SJCRH30 (cell line): Measurements from ENCODE around the gene ATP6V1B1. TPM values are rescaled to one million over a fixed set of nuclear protein-coding genes. Genes with fewer than 3 reads are reported as not detected.

ENCODE experiments used
- total RNA-seq: library from RNA; depleted of rRNA; stranded (reverse); fragments of >200 nt; shearing (Covaris generic); gene quantifications from 2 replicates; pipeline ENCODE4 v1.2.3, GENCODE V29; 2014; rRNA removed

Gene ATP6V1B1
- total RNA-seq, 1 experiment from 2014 or later: 1.6 TPM

Other genes with a start within 250 kb of the ATP6V1B1 start
- 0.08 and 0.13 TPM in 2 replicates for gene ADD2, start 167.7 kb upstream of the ATP6V1B1 start, total RNA-seq
- not detected in 2 replicates for gene FIGLA, start 145.3 kb upstream of the ATP6V1B1 start, total RNA-seq
- not detected in 2 replicates for gene CLEC4F, start 115.3 kb upstream of the ATP6V1B1 start, total RNA-seq
- 0.08 TPM in 1 of 2 replicates, not detected in the other for gene CD207, start 100.1 kb upstream of the ATP6V1B1 start, total RNA-seq
- gene VAX2, start 35.3 kb upstream of the ATP6V1B1 start, total RNA-seq: 7.3 and 9.2 TPM in 2 replicates
- 0.36 TPM in 1 of 2 replicates, not detected in the other for gene ANKRD53, start 42.7 kb downstream of the ATP6V1B1 start, total RNA-seq
- gene TEX261, start 59.0 kb downstream of the ATP6V1B1 start, total RNA-seq: 85.3 and 90.9 TPM in 2 replicates
- gene NAGK, start 132.7 kb downstream of the ATP6V1B1 start, total RNA-seq: 46.8 and 49.3 TPM in 2 replicates
- 11.5 and 12.7 TPM in 2 replicates for gene MCEE, start 194.3 kb downstream of the ATP6V1B1 start, total RNA-seq
- gene MPHOSPH10, start 194.7 kb downstream of the ATP6V1B1 start, total RNA-seq: 61.1 and 71.0 TPM in 2 replicates